ENCODE results near the gene REV1.
"Not testable (repeated sequence)": the region's sequence is repeated elsewhere in the genome, so short reads cannot be mapped to it uniquely, and the experiment has no call there.

REV1 gene

GRCh38 chr2:99470957-99471356 lies 18.9 kb downstream of the REV1 start:
- TF ChIP-seq CTCF (IDR thresholded peaks at IDR 0.05; ENCODE audit: control insufficient read depth, extremely low read depth, insufficient read depth), result no peak
- H3K4me3 ChIP-seq (ENCODE audit: low read depth, low read length), result no peak overlapping the region
- no peak for DNase-seq (ENCODE audit: low read depth)

- not testable (repeated sequence) for H3K4me3 ChIP-seq (ENCODE audit: low read depth, low read length); DNase-seq (ENCODE audit: low read depth)
Observed at GRCh38 chr2:99470459-99470858, 19.4 kb downstream of the REV1 start.

GRCh38 chr2:99469394-99469793 lies 20.4 kb downstream of the REV1 start:
- H3K4me3 ChIP-seq (ENCODE audit: low read depth, low read length), result no peak overlapping the region
- DNase-seq (ENCODE audit: low read depth), result no peak
- no peak for TF ChIP-seq CTCF (IDR thresholded peaks at IDR 0.05; ENCODE audit: control insufficient read depth, extremely low read depth, insufficient read depth)

- no peak for TF ChIP-seq CTCF (IDR thresholded peaks at IDR 0.05; ENCODE audit: control insufficient read depth, extremely low read depth, insufficient read depth)
- H3K4me3 ChIP-seq (ENCODE audit: low read depth, low read length), result no peak overlapping the region
- DNase-seq (ENCODE audit: low read depth), result no peak
Observed at GRCh38 chr2:99468155-99468554, 21.7 kb downstream of the REV1 start.

- no peak for DNase-seq (ENCODE audit: low read depth)
- no peak for TF ChIP-seq CTCF (IDR thresholded peaks at IDR 0.05; ENCODE audit: control insufficient read depth, extremely low read depth, insufficient read depth)
- H3K4me3 ChIP-seq (ENCODE audit: low read depth, low read length), result no peak overlapping the region
Observed at GRCh38 chr2:99467390-99467789, 22.4 kb downstream of the REV1 start.

- no peak for DNase-seq (ENCODE audit: low read depth)
- H3K4me3 ChIP-seq (ENCODE audit: low read depth, low read length), result no peak overlapping the region
- no peak for TF ChIP-seq CTCF (IDR thresholded peaks at IDR 0.05; ENCODE audit: control insufficient read depth, extremely low read depth, insufficient read depth)
Observed at GRCh38 chr2:99461828-99462483, 27.9 kb downstream of the REV1 start.

- H3K4me3 ChIP-seq (ENCODE audit: low read depth, low read length), result no peak overlapping the region
- TF ChIP-seq CTCF (IDR thresholded peaks at IDR 0.05; ENCODE audit: control insufficient read depth, extremely low read depth, insufficient read depth), result no peak
- DNase-seq (ENCODE audit: low read depth), result no peak
Observed at GRCh38 chr2:99458529-99458928, 31.3 kb downstream of the REV1 start.
